ENCODE data around the gene PGC. TPM values are rescaled to one million over a fixed set of nuclear protein-coding genes. Genes with fewer than 3 reads are reported as not detected.
A peak's percentile ranks its signal among the peaks of the same experiment; 100 is the strongest.

Gene PGC
- total and polyA plus RNA-seq, 9 of the 15 experiments (the other 6 are each of a cell fraction or from before 2014, with no cell fraction given): 0.17 to 0.40 TPM; not detected in 7

DNA sequence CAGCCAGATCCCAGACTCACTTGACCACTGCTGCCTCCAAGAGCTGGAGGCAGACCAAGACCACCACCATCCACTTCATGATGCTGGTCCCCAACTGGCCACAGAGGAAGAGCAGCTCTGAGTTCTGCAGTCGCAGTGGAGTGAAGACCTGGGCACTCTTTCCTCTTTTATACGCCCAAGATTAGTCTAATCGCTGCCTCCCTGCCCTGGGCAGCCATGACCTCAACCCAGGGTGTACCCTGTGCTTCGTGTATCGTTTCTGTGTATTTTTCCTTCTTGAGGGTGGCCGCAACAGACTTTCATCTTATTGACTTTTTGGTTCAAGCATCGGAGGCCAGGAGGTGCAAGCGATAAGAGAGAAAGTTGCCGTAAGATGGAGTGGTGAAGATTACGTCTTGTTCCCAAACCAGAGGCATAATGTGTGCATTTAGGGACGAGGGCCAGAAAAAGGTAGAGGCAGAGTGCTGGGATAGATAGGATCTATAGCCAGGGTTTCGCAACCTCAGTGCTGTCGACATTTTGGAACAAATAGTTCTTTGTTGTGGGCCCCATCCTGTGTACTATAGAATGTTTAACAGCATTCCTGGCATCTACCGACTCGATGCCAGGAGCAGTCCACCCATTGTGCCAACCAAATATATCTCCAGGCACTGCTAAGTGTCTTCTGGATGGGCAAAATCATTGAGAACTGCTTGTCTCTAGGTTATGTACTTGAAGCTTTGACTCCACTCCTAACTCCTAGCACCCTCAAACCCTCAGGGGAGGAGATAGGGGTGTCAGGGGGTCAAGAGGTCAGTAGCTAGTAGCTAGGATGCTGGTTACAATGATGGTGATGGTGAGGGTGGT is at the start of gene PGC (continued):
- TF ChIP-seq EP400 (IDR thresholded peaks at IDR 0.05) (no peak), C11orf30 (IDR thresholded peaks at IDR 0.05; ENCODE audit: low read depth) (no peak), GATAD2B (IDR thresholded peaks at IDR 0.05; ENCODE audit: borderline replicate concordance) (no peak), BCL6 (CRISPR knock-in tag; IDR thresholded peaks at IDR 0.05) (no peak), ZNF551 (CRISPR knock-in tag; IDR thresholded peaks at IDR 0.05) (no peak), ZEB2 (IDR thresholded peaks at IDR 0.05) (peak; percentile 81), IRF2 (CRISPR knock-in tag; IDR thresholded peaks at IDR 0.05) (no peak), CBX1 (IDR thresholded peaks at IDR 0.05; ENCODE audit: low read depth) (no peak), ASH1L (IDR thresholded peaks at IDR 0.05; ENCODE audit: borderline replicate concordance, low read depth, partially characterized antibody) (no peak), POLR2AphosphoS5 (IDR thresholded peaks at IDR 0.05; ENCODE audit: control insufficient read depth, insufficient read depth, low read depth, low read length) (no peak), ZNF282 (CRISPR knock-in tag; IDR thresholded peaks at IDR 0.05) (no peak), ZNF668 (CRISPR knock-in tag; IDR thresholded peaks at IDR 0.05) (no peak), SMAD2 (IDR thresholded peaks at IDR 0.05; ENCODE audit: low read depth, low read length) (no peak)
- TF ChIP-seq, protein P1, sequence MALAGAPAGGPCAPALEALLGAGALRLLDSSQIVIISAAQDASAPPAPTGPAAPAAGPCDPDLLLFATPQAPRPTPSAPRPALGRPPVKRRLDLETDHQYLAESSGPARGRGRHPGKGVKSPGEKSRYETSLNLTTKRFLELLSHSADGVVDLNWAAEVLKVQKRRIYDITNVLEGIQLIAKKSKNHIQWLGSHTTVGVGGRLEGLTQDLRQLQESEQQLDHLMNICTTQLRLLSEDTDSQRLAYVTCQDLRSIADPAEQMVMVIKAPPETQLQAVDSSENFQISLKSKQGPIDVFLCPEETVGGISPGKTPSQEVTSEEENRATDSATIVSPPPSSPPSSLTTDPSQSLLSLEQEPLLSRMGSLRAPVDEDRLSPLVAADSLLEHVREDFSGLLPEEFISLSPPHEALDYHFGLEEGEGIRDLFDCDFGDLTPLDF (CRISPR knock-in tag; IDR thresholded peaks at IDR 0.05): no peak
- TF ChIP-seq, protein P2, sequence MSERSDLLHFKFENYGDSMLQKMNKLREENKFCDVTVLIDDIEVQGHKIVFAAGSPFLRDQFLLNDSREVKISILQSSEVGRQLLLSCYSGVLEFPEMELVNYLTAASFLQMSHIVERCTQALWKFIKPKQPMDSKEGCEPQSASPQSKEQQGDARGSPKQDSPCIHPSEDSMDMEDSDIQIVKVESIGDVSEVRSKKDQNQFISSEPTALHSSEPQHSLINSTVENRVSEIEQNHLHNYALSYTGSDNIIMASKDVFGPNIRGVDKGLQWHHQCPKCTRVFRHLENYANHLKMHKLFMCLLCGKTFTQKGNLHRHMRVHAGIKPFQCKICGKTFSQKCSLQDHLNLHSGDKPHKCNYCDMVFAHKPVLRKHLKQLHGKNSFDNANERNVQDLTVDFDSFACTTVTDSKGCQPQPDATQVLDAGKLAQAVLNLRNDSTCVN (CRISPR knock-in tag; IDR thresholded peaks at IDR 0.05): no peak
- TF ChIP-seq, protein P3, sequence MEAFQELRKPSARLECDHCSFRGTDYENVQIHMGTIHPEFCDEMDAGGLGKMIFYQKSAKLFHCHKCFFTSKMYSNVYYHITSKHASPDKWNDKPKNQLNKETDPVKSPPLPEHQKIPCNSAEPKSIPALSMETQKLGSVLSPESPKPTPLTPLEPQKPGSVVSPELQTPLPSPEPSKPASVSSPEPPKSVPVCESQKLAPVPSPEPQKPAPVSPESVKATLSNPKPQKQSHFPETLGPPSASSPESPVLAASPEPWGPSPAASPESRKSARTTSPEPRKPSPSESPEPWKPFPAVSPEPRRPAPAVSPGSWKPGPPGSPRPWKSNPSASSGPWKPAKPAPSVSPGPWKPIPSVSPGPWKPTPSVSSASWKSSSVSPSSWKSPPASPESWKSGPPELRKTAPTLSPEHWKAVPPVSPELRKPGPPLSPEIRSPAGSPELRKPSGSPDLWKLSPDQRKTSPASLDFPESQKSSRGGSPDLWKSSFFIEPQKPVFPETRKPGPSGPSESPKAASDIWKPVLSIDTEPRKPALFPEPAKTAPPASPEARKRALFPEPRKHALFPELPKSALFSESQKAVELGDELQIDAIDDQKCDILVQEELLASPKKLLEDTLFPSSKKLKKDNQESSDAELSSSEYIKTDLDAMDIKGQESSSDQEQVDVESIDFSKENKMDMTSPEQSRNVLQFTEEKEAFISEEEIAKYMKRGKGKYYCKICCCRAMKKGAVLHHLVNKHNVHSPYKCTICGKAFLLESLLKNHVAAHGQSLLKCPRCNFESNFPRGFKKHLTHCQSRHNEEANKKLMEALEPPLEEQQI (IDR thresholded peaks at IDR 0.05): no peak
- TF ChIP-seq, protein P4, sequence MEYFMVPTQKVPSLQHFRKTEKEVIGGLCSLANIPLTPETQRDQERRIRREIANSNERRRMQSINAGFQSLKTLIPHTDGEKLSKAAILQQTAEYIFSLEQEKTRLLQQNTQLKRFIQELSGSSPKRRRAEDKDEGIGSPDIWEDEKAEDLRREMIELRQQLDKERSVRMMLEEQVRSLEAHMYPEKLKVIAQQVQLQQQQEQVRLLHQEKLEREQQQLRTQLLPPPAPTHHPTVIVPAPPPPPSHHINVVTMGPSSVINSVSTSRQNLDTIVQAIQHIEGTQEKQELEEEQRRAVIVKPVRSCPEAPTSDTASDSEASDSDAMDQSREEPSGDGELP (CRISPR knock-in tag; IDR thresholded peaks at IDR 0.05; ENCODE audit: borderline replicate concordance): no peak
- TF ChIP-seq, protein P5, sequence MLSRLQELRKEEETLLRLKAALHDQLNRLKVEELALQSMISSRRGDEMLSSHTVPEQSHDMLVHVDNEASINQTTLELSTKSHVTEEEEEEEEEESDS (CRISPR knock-in tag; IDR thresholded peaks at IDR 0.05): no peak
- TF ChIP-seq, protein P6, sequence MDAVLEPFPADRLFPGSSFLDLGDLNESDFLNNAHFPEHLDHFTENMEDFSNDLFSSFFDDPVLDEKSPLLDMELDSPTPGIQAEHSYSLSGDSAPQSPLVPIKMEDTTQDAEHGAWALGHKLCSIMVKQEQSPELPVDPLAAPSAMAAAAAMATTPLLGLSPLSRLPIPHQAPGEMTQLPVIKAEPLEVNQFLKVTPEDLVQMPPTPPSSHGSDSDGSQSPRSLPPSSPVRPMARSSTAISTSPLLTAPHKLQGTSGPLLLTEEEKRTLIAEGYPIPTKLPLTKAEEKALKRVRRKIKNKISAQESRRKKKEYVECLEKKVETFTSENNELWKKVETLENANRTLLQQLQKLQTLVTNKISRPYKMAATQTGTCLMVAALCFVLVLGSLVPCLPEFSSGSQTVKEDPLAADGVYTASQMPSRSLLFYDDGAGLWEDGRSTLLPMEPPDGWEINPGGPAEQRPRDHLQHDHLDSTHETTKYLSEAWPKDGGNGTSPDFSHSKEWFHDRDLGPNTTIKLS (IDR thresholded peaks at IDR 0.05; ENCODE audit: borderline replicate concordance, low read depth): no peak
- TF ChIP-seq, protein P7, sequence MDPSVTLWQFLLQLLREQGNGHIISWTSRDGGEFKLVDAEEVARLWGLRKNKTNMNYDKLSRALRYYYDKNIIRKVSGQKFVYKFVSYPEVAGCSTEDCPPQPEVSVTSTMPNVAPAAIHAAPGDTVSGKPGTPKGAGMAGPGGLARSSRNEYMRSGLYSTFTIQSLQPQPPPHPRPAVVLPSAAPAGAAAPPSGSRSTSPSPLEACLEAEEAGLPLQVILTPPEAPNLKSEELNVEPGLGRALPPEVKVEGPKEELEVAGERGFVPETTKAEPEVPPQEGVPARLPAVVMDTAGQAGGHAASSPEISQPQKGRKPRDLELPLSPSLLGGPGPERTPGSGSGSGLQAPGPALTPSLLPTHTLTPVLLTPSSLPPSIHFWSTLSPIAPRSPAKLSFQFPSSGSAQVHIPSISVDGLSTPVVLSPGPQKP (CRISPR knock-in tag; IDR thresholded peaks at IDR 0.05): no peak
